ENCODE results near the gene OSGEP. TPM values are rescaled to one million over a fixed set of nuclear protein-coding genes. Genes with fewer than 3 reads are reported as not detected.

Gene OSGEP
- total and polyA plus RNA-seq, 2 of the 13 experiments (the other 11 are each of a cell fraction or from before 2014, with no cell fraction given) = 39.7 to 41.1 TPM

GRCh38 chr14:20469242-20469889 is 14.8 kb upstream of the OSGEP start, which contains the start of gene PNP (continued):
- peak; percentile 44; the same call in 1 of the 2 replicates for TF ChIP-seq ZNF318 (CRISPR knock-in tag; IDR thresholded peaks at IDR 0.05)
- TF ChIP-seq ZNF354B (CRISPR knock-in tag; IDR thresholded peaks at IDR 0.05) = no peak
- no peak for TF ChIP-seq ZFAT (CRISPR knock-in tag; conservative IDR thresholded peaks at IDR 0.05)
- TF ChIP-seq ZNF549 (CRISPR knock-in tag; IDR thresholded peaks at IDR 0.05) = no peak
- TF ChIP-seq ZNF784 (CRISPR knock-in tag; IDR thresholded peaks at IDR 0.05; ENCODE audit: borderline replicate concordance) = peak; percentile 69; the same call in 1 of the 2 replicates
- peak; percentile 86 to 90 for TF ChIP-seq HMGXB4 (CRISPR knock-in tag; IDR thresholded peaks at IDR 0.05; ENCODE audit: borderline replicate concordance in 1 of 2, low read depth in 1 of 2)
- TF ChIP-seq ZFX (CRISPR knock-in tag; IDR thresholded peaks at IDR 0.05; ENCODE audit: low read depth) = peak; percentile 96
- TF ChIP-seq PBX2 (CRISPR knock-in tag; IDR thresholded peaks at IDR 0.05) = no peak
- TF ChIP-seq RBAK (CRISPR knock-in tag; IDR thresholded peaks at IDR 0.05) = no peak
- TF ChIP-seq FOXO1 (CRISPR knock-in tag; IDR thresholded peaks at IDR 0.05) = peak; percentile 61
- peak; percentile 21; the same call in 1 of the 2 replicates for TF ChIP-seq ARID2 (CRISPR knock-in tag; IDR thresholded peaks at IDR 0.05; ENCODE audit: borderline replicate concordance)
- no peak for TF ChIP-seq ZNF17 (CRISPR knock-in tag; IDR thresholded peaks at IDR 0.05)
- TF ChIP-seq ZNF441 (CRISPR knock-in tag; IDR thresholded peaks at IDR 0.05; ENCODE audit: borderline replicate concordance) = peak; percentile 88
- 0 out of 2 replicates have a peak, but pooled peaks have one; percentile 38 for TF ChIP-seq ZNF788 (CRISPR knock-in tag; IDR thresholded peaks at IDR 0.05; ENCODE audit: borderline replicate concordance)
- no peak for TF ChIP-seq RAD51 (IDR thresholded peaks at IDR 0.05; ENCODE audit: borderline replicate concordance)
- peak; percentile 60; the same call in 1 of the 2 replicates for TF ChIP-seq RAD21 (CRISPR knock-in tag; IDR thresholded peaks at IDR 0.05)
